ENCODE results near the gene SPEF2. TPM values are rescaled to one million over a fixed set of nuclear protein-coding genes. Genes with fewer than 3 reads are reported as not detected.

The SPEF2 gene
- total RNA-seq, 1 donor from 2014 or later: 2.7 TPM

DNA sequence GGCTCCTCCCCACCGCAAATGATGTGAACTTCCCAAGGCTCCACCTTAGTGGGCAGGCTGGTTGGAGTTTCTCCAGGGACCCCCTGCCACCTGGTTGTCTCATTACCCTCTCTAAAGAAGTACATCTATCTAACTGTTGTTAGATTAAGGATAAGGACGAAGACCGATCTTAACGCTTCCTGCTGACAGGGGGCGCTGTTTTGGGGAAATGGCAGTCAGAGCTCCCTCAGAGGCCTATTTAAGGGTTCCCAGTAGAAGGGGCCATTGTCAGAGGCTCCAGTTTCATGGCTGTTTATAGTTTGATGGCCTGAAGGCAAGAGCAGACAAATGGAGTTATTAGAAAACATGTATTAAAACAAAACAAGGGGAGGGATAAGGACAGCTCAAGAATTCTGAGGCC lies 100.1 kb downstream of the SPEF2 start:
- no peaks in the 10 kb centered on the region for H3K27me3 ChIP-seq (ENCODE audit: low read depth)
- no peak for DNase-seq
- H3K27ac ChIP-seq (replicated peaks): no peak overlapping the region
- H3K36me3 ChIP-seq: no peaks in the 10 kb centered on the region
- no peaks in the 10 kb centered on the region for H3K4me1 ChIP-seq
- peaks cover under 1% of the 10 kb centered on the region for H3K9me3 ChIP-seq (replicated peaks)
- no peak overlapping the region for H3K4me3 ChIP-seq
- TF ChIP-seq, protein P1, sequence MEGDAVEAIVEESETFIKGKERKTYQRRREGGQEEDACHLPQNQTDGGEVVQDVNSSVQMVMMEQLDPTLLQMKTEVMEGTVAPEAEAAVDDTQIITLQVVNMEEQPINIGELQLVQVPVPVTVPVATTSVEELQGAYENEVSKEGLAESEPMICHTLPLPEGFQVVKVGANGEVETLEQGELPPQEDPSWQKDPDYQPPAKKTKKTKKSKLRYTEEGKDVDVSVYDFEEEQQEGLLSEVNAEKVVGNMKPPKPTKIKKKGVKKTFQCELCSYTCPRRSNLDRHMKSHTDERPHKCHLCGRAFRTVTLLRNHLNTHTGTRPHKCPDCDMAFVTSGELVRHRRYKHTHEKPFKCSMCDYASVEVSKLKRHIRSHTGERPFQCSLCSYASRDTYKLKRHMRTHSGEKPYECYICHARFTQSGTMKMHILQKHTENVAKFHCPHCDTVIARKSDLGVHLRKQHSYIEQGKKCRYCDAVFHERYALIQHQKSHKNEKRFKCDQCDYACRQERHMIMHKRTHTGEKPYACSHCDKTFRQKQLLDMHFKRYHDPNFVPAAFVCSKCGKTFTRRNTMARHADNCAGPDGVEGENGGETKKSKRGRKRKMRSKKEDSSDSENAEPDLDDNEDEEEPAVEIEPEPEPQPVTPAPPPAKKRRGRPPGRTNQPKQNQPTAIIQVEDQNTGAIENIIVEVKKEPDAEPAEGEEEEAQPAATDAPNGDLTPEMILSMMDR (IDR thresholded peaks at IDR 0.05; ENCODE audit: borderline replicate concordance): no peak
- intact Hi-C loops (cut with micrococcal nuclease): no loop called here

DNA sequence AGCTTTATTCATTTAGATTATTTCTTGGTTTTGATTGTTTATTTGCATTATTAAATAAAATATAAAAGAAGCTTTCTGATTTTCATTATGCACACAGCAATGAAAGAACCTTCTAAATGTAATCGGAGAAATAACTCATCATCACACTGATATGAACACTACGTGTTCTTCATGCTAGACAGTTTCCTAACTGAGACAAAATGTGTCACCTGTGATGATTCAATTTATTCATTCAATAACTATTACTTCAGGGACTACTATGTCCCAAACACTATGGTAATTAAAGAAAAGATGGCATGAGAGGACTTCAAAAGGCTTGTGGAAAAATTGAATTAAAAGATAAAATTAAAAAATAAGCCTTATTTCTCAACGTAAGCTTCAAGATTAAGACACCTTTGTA lies 118.1 kb downstream of the SPEF2 start:
- TF ChIP-seq, protein P1 (IDR thresholded peaks at IDR 0.05; ENCODE audit: borderline replicate concordance): no peak
- H3K4me3 ChIP-seq: no peak overlapping the region
- intact Hi-C loops (cut with micrococcal nuclease): no loop called here
- H3K27me3 ChIP-seq (ENCODE audit: low read depth): no peaks in the 10 kb centered on the region
- H3K9me3 ChIP-seq (replicated peaks): peaks cover 12% of the 10 kb centered on the region
- H3K4me1 ChIP-seq: no peaks in the 10 kb centered on the region
- no peaks in the 10 kb centered on the region for H3K36me3 ChIP-seq
- no peak for DNase-seq
- no peak overlapping the region for H3K27ac ChIP-seq (replicated peaks)

DNA sequence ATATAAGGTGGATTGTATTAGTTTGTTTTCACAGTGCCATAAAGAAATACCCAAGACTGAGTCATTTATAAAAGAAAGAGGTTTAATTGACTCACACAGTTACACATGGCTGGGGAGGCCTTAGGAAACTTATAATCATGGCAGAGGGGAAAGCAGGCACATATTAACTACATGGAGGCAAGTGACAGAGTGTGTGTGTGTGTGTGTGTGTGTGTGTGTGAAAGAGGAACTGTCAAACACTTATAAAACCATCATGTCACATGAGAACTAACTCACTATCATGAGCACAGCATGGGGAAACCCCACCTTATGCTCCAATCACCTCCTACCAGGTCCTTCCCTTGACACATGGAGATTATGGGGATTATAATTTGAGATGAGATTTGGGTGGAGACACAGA lies 118.6 kb downstream of the SPEF2 start:
- TF ChIP-seq, protein P1 (IDR thresholded peaks at IDR 0.05; ENCODE audit: borderline replicate concordance): no peak
- Histone ChIP-seq H3K9me3 (replicated peaks) (peaks cover 12% of the 10 kb centered on the region), H3K4me1 (no peaks in the 10 kb centered on the region), H3K4me3 (no peak overlapping the region), H3K27me3 (ENCODE audit: low read depth) (no peaks in the 10 kb centered on the region), H3K27ac (replicated peaks) (no peak overlapping the region), H3K36me3 (no peaks in the 10 kb centered on the region)
- DNase-seq: no peak
- intact Hi-C loops (cut with micrococcal nuclease): no loop called here

DNA sequence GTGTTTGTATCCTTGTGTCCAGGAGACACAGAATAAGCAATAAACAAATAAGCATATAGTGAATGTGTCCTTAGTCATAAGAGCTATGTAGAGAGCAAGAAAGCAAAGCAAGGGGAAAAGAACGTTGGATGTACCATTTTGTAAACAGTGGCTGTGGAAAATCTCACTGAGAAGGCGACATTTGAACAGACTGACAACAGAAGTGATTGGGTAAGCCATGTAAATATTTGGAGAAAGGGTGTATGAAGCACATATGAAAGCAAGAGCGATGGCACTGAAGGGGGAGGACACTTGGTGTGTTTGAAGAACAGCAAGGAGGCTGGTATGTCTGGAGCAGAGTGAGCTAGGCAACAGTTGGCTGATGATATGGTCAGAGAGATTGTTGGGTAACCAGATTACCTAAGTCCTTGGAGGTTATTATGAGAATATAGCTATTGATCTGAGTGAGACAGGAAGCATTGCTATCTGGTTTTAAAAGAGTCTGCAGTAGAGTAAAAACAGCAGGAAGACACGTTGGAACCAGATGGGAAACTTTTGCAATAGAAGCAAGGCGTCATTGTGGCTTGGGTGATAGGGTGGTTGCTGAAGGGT lies 123.6 kb downstream of the SPEF2 start:
- Histone ChIP-seq H3K4me1 (no peaks in the 10 kb centered on the region), H3K36me3 (no peaks in the 10 kb centered on the region), H3K27me3 (ENCODE audit: low read depth) (no peaks in the 10 kb centered on the region), H3K27ac (replicated peaks) (no peak overlapping the region), H3K4me3 (no peak overlapping the region), H3K9me3 (replicated peaks) (peaks cover 12% of the 10 kb centered on the region)
- TF ChIP-seq, protein P1 (IDR thresholded peaks at IDR 0.05; ENCODE audit: borderline replicate concordance): no peak
- intact Hi-C loops (cut with micrococcal nuclease): no loop called here
- no peak for DNase-seq

DNA sequence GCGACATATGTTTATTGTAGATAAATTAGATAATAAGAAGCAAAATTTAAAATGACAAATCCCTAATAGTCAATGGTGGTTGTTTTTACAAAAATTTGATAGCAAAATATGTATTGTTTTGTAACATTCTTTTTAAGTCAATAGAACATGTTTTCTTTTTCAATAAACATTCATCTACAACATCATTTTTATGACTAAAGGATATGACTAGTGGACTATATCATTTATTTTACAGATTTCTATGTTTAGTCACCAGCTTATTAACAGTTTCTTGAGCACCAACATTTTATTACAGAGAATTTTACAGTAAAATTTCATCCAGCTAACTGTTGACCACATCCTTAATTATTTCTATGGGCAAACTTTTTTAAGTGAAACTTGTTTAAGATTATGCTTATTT lies 124.3 kb downstream of the SPEF2 start:
- Histone ChIP-seq H3K27ac (replicated peaks) (no peak overlapping the region), H3K36me3 (no peaks in the 10 kb centered on the region), H3K27me3 (ENCODE audit: low read depth) (no peaks in the 10 kb centered on the region), H3K4me1 (no peaks in the 10 kb centered on the region), H3K9me3 (replicated peaks) (peaks cover 6% of the 10 kb centered on the region), H3K4me3 (no peak overlapping the region)
- no peak for DNase-seq
- intact Hi-C loops (cut with micrococcal nuclease): no loop called here
- TF ChIP-seq, protein P1 (IDR thresholded peaks at IDR 0.05; ENCODE audit: borderline replicate concordance): no peak
